ENCODE measurements around the gene NATD1. TPM values are rescaled to one million over a fixed set of nuclear protein-coding genes. Genes with fewer than 3 reads are reported as not detected.

Gene NATD1
- polyA plus RNA-seq, 4 donors, result 10.2 to 14.4 (median 12.1) TPM

- no peak for DNase-seq (ENCODE audit: low read depth in 4 of 4, low spot score in 3 of 4)
Observed at GRCh38 chr17:21291357-21291756, 38.1 kb upstream of the NATD1 start.

GRCh38 chr17:21289902-21290571, 36.8 kb upstream of the NATD1 start:
- no peak for DNase-seq (ENCODE audit: low read depth in 4 of 4, low spot score in 3 of 4)

DNA sequence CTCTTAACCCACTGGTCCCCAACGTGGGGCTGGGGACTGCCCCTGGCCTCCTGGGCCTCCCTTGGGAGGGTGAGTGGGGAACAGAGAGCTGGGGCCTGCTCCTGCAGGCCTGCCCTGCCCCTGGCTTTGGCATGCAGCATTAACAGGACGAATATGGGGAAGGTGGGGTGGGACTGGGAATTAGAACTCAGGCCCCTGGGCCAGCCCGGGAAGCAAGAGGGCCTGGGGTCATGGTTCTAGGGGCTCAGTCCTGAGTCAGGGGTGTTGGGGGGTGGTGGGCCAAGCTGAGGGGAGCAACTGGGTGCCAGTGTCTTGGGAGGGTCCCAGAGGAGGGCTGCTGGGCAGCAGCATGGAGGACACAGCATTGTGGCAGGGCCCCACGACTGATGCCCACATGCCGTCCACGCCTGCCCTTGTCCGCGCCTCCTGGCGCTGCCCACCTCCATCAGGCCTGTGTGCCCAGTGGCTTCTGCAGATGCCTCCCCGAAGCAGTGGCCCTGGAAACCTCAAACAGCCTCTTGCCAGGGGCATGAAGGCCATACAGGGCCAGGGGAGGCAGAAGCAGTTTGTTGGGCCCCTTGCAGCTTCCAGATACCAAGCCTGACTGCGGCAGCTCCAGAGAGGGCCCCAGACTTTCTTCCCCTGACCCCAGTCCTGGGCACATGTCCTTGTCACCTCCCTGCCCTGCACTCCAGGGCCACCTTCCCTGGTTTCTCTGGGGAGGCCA, 36.1 kb upstream of the NATD1 start:
- DNase-seq (ENCODE audit: low read depth in 4 of 4, low spot score in 3 of 4), result no peak

DNA sequence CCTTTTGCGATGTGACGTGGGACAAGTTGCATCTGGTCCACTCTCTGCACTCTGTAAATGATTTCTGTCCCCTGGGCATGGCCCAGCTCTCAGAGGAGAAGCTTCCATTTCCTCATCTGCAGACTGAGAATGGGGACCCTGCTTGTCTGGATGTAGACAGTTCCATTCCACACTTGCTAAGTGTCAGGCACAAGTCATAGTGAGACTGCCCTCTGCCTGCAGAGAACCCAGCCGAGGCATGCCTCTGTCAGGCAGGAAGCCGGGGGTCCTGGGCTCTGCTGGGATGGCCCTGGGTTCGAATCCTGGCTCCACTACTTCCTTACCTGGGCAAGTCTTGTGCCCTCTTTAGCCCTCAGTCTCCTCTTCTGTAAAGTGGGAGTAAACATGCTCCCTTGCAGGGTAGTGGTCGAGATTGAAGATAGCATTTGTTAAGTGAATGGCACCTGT, 35.4 kb upstream of the NATD1 start:
- no peak for DNase-seq (ENCODE audit: low read depth in 4 of 4, low spot score in 3 of 4)

DNA sequence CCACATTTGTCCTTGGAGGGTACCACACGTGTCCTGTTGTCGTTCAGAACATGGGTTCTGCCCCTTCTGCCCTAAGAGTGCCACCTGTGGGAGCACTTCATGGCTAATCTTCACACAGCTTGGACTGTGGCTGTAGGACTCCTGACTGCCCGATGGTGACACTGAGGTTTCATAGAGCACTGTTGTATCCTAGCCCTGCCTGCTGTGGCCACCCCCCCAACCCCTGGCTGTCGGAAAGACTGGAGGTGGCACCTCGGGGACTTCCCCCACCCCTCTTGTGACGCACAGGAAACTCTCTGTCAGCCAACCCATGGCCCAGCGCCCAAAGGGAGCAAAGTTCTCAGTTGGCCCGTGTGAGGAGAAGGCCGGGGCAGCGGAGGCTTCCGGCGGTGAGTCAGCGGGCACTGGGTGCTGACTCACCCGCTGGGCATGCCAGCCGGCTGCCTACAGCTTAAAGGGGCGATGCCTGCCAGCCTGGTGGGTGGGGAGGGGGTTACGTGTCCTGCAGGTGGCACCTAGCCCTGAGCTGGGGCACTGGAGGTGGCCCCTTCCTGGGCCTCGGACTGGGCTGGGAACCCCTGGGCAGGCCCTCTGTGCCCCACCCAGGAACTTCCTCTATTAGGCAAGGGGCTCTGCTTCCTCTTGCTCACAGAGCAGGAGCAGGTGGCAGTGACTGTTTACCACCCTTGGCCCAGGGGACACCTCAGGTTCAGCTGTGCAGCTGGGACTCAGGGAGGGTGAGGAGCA, 34.7 kb upstream of the NATD1 start:
- no peak for DNase-seq (ENCODE audit: low read depth in 4 of 4, low spot score in 3 of 4)

DNA sequence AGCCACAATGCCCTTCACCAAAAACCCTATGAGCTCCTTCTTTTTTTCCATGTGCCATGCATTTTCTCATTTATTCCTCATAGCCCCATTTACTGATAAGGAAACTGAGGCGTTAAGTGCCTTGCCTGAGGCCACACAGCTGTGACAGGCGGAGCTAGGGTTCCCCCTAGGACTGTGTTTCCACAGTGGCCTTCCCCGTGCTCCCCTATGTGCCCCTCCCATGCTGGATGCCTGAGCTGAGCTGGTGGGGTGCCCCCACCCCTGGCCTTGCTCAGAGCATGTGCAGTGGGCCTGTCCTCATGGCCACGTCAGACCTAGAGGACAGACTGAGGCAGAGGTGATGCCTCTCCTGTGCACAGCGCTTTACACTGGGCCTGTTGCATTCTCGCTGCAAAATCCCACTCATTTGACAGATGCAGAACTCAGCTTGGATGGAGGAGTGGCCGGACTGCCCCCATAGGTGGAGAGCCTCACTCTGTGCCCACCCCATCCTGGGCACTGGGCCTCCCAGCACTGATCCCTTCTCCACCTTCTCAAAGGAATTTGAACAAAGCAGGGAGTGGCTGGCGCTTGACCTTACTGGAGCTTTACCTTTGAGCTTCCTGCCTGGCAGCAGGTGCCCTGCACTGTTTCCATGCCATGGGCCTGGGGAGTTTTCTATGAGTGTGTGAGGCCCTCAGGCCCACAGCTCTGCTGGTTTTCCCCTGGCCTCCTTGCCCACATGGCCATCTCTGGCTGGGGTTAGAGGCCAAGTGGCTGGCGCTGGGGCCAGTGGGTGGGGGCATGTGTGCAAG, 33.9 kb upstream of the NATD1 start:
- no peak for DNase-seq (ENCODE audit: low read depth in 4 of 4, low spot score in 3 of 4)

- peak in 2 of 4 donors; percentile 65 to 82 for DNase-seq (ENCODE audit: low read depth in 4 of 4, low spot score in 3 of 4)
Observed at GRCh38 chr17:21286066-21286770, 33.0 kb upstream of the NATD1 start.

- no peak for DNase-seq (ENCODE audit: low read depth in 4 of 4, low spot score in 3 of 4)
Observed at GRCh38 chr17:21285164-21286065, 32.2 kb upstream of the NATD1 start.

DNA sequence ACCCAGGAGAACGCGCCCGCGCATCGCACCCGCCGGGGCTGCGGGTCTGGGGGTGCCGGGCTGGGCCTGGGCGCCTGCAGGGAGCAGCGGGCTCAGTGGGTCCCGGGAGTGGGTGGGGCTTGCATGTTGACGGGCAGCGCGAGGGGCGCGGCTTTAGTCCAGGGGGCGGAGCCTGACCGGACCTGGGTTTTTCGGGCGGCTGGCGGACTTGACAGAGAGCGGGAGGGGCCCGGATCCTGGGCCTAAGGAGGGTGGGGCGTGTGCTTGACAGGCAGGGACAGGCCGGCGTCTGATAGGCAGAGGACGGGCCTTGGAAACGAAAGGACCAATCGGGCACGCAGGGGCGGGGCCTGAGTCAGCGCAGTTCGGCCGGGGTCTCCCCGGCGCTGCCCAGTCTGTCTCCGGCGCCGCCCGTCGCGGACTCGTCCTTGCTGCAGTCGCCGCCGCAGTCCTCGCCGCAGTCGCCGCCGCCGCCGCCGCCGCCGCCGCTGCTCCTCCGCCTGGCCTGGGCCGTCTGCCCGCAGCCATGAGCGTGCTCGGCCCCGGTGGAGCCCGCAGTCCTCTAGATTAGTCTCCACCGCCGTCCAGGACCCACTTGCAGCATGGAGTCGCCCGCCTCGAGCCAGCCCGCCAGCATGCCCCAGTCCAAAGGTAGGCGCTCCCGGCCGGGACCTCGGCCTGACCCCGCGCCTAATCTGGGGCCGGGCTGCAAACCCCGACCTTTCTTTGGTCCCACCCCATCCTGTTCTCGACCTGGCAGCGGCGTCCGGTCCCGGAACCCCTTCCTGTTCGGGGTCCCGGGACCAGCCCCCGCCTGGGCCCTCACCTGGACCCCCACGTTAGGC, 31.3 kb upstream of the NATD1 start, which contains the start of gene MAP2K3:
TSS of gene MAP2K3 (plus strand) at position 393 of the 845 bp plus-strand sequence. CDS start at position 603, 210 bp downstream.
- peak; percentile 91 to 95 (median 94) for DNase-seq (ENCODE audit: low read depth in 4 of 4, low spot score in 3 of 4)

- no peak for DNase-seq (ENCODE audit: low read depth in 4 of 4, low spot score in 3 of 4)
Observed at GRCh38 chr17:21283482-21284318, 30.5 kb upstream of the NATD1 start.

- no peak for DNase-seq (ENCODE audit: low read depth in 4 of 4, low spot score in 3 of 4)
Observed at GRCh38 chr17:21282850-21283249, 29.6 kb upstream of the NATD1 start.

DNA sequence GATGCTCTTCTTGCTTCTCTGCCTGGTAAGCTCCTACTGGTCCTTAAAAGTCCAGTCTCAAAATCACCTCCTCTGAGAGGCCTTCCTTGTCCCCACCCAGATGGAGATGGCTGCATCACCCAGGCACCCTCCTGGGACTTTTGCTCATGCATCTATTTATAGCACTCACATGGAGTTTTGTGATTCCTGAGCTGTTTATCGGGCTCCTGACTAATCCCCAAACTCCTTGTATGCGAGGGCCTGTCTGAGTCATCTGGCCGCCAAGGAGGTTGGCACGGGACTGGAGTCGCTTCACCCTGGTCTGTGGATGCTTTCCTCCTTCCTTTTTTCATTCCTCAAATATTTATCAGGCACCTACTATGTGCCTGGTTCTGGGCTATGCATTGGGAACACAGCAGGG, 29.0 kb upstream of the NATD1 start:
- DNase-seq (ENCODE audit: low read depth in 4 of 4, low spot score in 3 of 4), result no peak

DNA sequence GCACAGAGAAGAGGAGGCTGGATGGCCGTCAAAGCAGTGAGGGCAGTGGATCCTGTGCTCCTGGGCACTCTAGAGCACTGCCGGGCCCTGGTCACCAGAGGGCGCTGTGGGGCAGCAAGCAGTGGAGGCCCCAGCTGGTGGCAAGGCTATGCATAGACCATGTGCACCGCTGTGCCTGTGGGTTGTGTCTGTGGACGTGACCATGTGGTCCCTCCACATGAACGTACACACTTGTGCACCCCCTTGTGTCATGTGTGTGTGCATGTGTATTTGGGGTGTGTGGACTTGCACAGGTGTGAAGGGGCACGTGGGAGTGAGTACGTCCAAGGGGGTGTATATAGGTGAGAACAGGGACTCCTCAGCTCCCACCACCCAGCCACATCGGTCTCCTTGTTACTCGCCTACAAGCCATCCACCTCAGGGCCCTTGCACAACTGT, 26.9 kb upstream of the NATD1 start:
- peak in 1 of 4 donors; percentile 41 for DNase-seq (ENCODE audit: low read depth in 4 of 4, low spot score in 3 of 4)

DNA sequence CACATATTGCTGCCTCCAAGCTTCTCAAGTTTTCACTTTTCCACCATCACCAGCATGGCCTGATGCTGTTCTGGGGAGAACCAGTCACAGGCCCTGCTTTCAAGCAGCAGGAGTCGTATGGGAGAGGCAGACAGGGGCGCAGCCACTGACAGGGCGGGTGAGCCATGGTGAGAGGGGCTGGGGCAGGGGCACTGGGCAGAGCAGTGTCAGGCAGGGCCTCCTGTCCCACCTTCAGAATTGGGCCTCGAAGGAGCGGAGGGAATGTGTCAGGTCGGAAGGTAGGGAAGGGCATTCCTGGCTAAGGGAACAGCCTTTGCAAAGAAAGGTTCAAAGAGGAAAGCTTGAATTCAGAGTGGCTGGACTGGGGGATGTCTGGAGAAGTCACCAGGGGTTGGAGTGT, 26.4 kb upstream of the NATD1 start:
- no peak for DNase-seq (ENCODE audit: low read depth in 4 of 4, low spot score in 3 of 4)

DNA sequence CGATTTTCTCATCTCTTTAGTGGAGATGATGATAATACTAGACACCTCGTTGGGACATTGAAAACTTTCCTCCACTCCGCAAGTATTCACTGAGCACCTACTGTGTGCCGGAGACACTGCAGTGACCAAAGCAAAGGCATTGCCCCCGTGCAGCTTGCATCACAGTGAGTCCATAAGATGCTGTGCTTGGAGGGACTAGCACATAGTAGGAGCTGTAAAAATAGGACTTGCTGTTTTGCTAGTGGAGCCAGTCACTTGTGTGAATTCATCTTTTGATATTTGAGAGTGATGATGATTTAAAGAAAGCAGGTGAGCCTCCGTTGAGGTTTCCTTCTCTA, 26.0 kb upstream of the NATD1 start:
- no peak for DNase-seq (ENCODE audit: low read depth in 4 of 4, low spot score in 3 of 4)

- no peak for DNase-seq (ENCODE audit: low read depth in 4 of 4, low spot score in 3 of 4)
Observed at GRCh38 chr17:21278450-21279197, 25.4 kb upstream of the NATD1 start.
